ENCODE results near the gene CENPN. TPM values are rescaled to one million over a fixed set of nuclear protein-coding genes. Genes with fewer than 3 reads are reported as not detected.
A peak's percentile ranks its signal among the peaks of the same experiment; 100 is the strongest.

Gene CENPN
- total and polyA plus RNA-seq, 2 of the 13 experiments (the other 11 are each of a cell fraction or from before 2014, with no cell fraction given) = 29.7 to 129 TPM

- no TSS peak for BruUV-seq (replicated peaks)
Measured at GRCh38 chr16:81008505-81008789, 1.4 kb downstream of the CENPN start.

More at GRCh38 chr16:81008505-81008789, 1.4 kb downstream of the CENPN start:
- Histone ChIP-seq H4K20me1 (ENCODE audit: insufficient read depth, low read length) (peaks cover 14% of the 10 kb centered on the region), H3K36me3 (replicated peaks in 1 of 2; ENCODE audit: control insufficient read depth in 1 of 2, insufficient read depth in 2 of 2, low read length in 2 of 2) (peaks cover 4 to 6% of the 10 kb centered on the region in 2 experiments; a peak in 4 of 5 replicates), H3K27me3 (ENCODE audit: control insufficient read depth in 1 of 2, insufficient read depth in 2 of 2, low read length in 2 of 2) (no peaks in the 10 kb centered on the region; a peak in 1 of 5 replicates), H2AFZ (ENCODE audit: low read length) (no peak overlapping the region), H3K79me2 (ENCODE audit: insufficient read depth, low read length) (peaks cover 56% of the 10 kb centered on the region), H3K4me1 (ENCODE audit: insufficient read depth, low read length) (peaks cover 24% of the 10 kb centered on the region), H3K27ac (ENCODE audit: extremely low read length, insufficient read depth, low read length) (peak overlapping the region; percentile 99), H3K4me2 (ENCODE audit: low read depth, low read length) (peak overlapping the region; percentile 100), H3K9me3 (ENCODE audit: low read length) (no peaks in the 10 kb centered on the region), H3K4me3 (replicated peaks in 1 of 3; ENCODE audit: insufficient read depth in 1 of 3, low read depth in 2 of 3, low read length in 3 of 3) (peak overlapping the region; percentile 90 to 99 (median 90)), H3K9ac (ENCODE audit: insufficient read depth, low read depth, low read length) (peak overlapping the region; percentile 99)
- in situ Hi-C loops (cut with HindIII; ENCODE audit: extremely low pct_ligation_motif_present, low pct_unique_long_range_greater_than_20kb) (no loop called here), intact Hi-C loops (cut with micrococcal nuclease; ENCODE audit: unreplicated experiment) (loop anchor here (5.0 kb wide), 1 partner anchor 89 kb away; the partner anchor contains the start of gene GCSH)
- WGBS (ENCODE audit: low lambda C conversion rate) = 85% methylated on average over 12 of the region's 12 CpGs
- ChIA-PET POLR2A (no interaction called here), CTCF (ENCODE audit: low intra/inter-chr PET ratio, low total read pairs) (interaction anchor here (5.1 kb wide), 1 partner anchor 27 kb away, joined by 26 read pairs; the partner anchor contains the start of gene ATMIN)
- ATAC-seq (no peak), FAIRE-seq (no peak), DNase-seq (ENCODE audit: low spot score) (no peak)
- TF ChIP-seq ZFP91 (CRISPR knock-in tag; IDR thresholded peaks at IDR 0.05; ENCODE audit: borderline replicate concordance) (no peak), ZNF333 (CRISPR knock-in tag; IDR thresholded peaks at IDR 0.05; ENCODE audit: borderline replicate concordance) (no peak), FLYWCH1 (CRISPR knock-in tag; IDR thresholded peaks at IDR 0.05) (no peak), ZSCAN31 (CRISPR knock-in tag; IDR thresholded peaks at IDR 0.05; ENCODE audit: low read depth) (no peak), ZNF576 (CRISPR knock-in tag; IDR thresholded peaks at IDR 0.05) (0 out of 2 replicates have a peak, but pooled peaks have one; percentile 34), HMG20B (CRISPR knock-in tag; conservative IDR thresholded peaks at IDR 0.05) (no peak)
- TF ChIP-seq, protein P1, sequence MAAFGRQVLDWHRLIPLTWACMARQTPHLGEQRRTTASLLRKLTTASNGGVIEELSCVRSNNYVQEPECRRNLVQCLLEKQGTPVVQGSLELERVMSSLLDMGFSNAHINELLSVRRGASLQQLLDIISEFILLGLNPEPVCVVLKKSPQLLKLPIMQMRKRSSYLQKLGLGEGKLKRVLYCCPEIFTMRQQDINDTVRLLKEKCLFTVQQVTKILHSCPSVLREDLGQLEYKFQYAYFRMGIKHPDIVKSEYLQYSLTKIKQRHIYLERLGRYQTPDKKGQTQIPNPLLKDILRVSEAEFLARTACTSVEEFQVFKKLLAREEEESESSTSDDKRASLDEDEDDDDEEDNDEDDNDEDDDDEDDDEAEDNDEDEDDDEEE (CRISPR knock-in tag; IDR thresholded peaks at IDR 0.05) = 0 out of 2 replicates have a peak, but pooled peaks have one; percentile 1

Data from HepG2 (cell line).